H1 (cell line): ENCODE results near the gene TMEM203. TPM values are rescaled to one million over a fixed set of nuclear protein-coding genes. Genes with fewer than 3 reads are reported as not detected.
A peak's percentile ranks its signal among the peaks of the same experiment; 100 is the strongest.

Source experiments
- CTCF ChIA-PET: fragments of 300-600 bp; sonication (Branson Sonifier 250); formaldehyde crosslinking; loops from one replicate; lab custom pipeline; 2021; ENCODE audit not compliant: partially characterized antibody; lab: Charles Lee
- POLR2A ChIA-PET: fragments of 300-600 bp; sonication (Branson Sonifier 250); formaldehyde crosslinking; loops from one replicate; lab custom pipeline; 2021; ENCODE audit warnings: inconsistent platforms; ENCODE audit not compliant: partially characterized antibody; lab: Charles Lee
- DNase-seq, 2 experiments: peaks; one replicate each; pipeline versions ENCODE4 v3.0.0 to v3.0.0-alpha.2; 2010 to 2022; ENCODE audit warnings: low spot score in 2 of 2, low read depth in 1 of 2, mixed read lengths in 1 of 2
- FAIRE-seq: peaks from 2 replicates; lab custom pipeline; 2011; peaks lifted over from hg19 to GRCh38; lab: Jason Lieb, UNC
- H2AFZ ChIP-seq: 2 replicates; pipeline ENCODE4 v1.8.1; 2012; ENCODE audit warnings: low read length, inconsistent platforms
- H2AK5ac ChIP-seq: 2 replicates; pipeline ENCODE4 v1.6.1; 2013; ENCODE audit warnings: low read depth, low read length
- H2BK120ac ChIP-seq: replicated peaks from 2 replicates; pipeline ENCODE3; 2013; ENCODE audit warnings: low read depth, low read length, inconsistent platforms
- H2BK12ac ChIP-seq: 2 replicates; pipeline ENCODE4 v1.6.1; 2013; ENCODE audit warnings: low read depth, low read length
- H2BK15ac ChIP-seq: 2 replicates; pipeline ENCODE4 v1.6.1; 2013; ENCODE audit warnings: low read length
- H2BK20ac ChIP-seq: 2 replicates; pipeline ENCODE4 v1.6.1; 2013; ENCODE audit warnings: low read length
- H2BK5ac ChIP-seq: 2 replicates; pipeline ENCODE4 v1.6.1; 2013; ENCODE audit warnings: low read depth, low read length
- H3K14ac ChIP-seq: 2 replicates; pipeline ENCODE4 v1.6.1; 2013; ENCODE audit warnings: inconsistent platforms; ENCODE audit not compliant: insufficient read length
- H3K18ac ChIP-seq: 2 replicates; pipeline ENCODE4 v1.6.1; 2013; ENCODE audit warnings: low read length; ENCODE audit errors: extremely low read depth
- H3K23ac ChIP-seq: 2 replicates; pipeline ENCODE4 v1.6.1; 2013; ENCODE audit warnings: inconsistent platforms; ENCODE audit not compliant: insufficient read length
- H3K23me2 ChIP-seq: 2 replicates; pipeline ENCODE4 v1.6.1; 2013; ENCODE audit warnings: low read depth, low read length
- H3K27ac ChIP-seq: 2 replicates; pipeline ENCODE4 v1.6.1; 2011; ENCODE audit warnings: low read depth, low read length, inconsistent platforms
- H3K27me3 ChIP-seq, 4 experiments: replicated peaks in 1 of 4; 1 replicate in 1 of 4; 2 replicates in 3 of 4; pipeline versions ENCODE4 v1.6.1 to v1.8.1; 2011 to 2013; ENCODE audit warnings: low read length in 3 of 4, mild to moderate bottlenecking in 3 of 4, inconsistent platforms in 2 of 4, mixed read lengths in 2 of 4, moderate library complexity in 1 of 4; ENCODE audit not compliant: control insufficient read depth in 3 of 4, insufficient read depth in 3 of 4; ENCODE audit errors: extremely low read depth in 1 of 4
- H3K36me3 ChIP-seq, 4 experiments: 2 replicates each; pipeline versions ENCODE4 v1.6.1 to v1.8.1; 2011 to 2013; ENCODE audit warnings: mild to moderate bottlenecking in 4 of 4, low read length in 3 of 4, moderate library complexity in 2 of 4, control low read depth in 1 of 4, inconsistent platforms in 1 of 4; ENCODE audit not compliant: insufficient read depth in 4 of 4, control insufficient read depth in 2 of 4
- H3K4ac ChIP-seq: replicated peaks from 2 replicates; pipeline ENCODE3; 2013; ENCODE audit warnings: low read length, low read depth, mixed read lengths, inconsistent platforms; ENCODE audit not compliant: insufficient read length
- H3K4me1 ChIP-seq, 4 experiments: replicated peaks in 1 of 4; 1 replicate in 1 of 4; 2 replicates in 3 of 4; pipeline versions ENCODE4 v1.6.1 to v1.8.1; 2011 to 2013; ENCODE audit warnings: low read length in 3 of 4, inconsistent platforms in 2 of 4, mixed read lengths in 1 of 4; ENCODE audit not compliant: insufficient read depth in 4 of 4, control insufficient read depth in 3 of 4
- H3K4me2 ChIP-seq, 2 experiments: 2 replicates each; pipeline versions ENCODE4 v1.6.1 to v1.8.1; 2011 to 2013; ENCODE audit warnings: low read depth in 2 of 2, low read length in 2 of 2, control low read depth in 1 of 2, inconsistent platforms in 1 of 2, mild to moderate bottlenecking in 1 of 2; ENCODE audit not compliant: insufficient read depth in 1 of 2
- H3K4me3 ChIP-seq, 4 experiments: fragments of 200-600, 300-600 bp in 1 of 4; sonication (generic), shearing (Covaris generic), sonication (Bioruptor Twin) in 1 of 4; 2 replicates each; pipeline versions ENCODE4 v1.5.1 to v1.8.1; 2011 to 2016; ENCODE audit warnings: low read length in 4 of 4, low read depth in 3 of 4, control low read depth in 2 of 4, inconsistent platforms in 2 of 4, mild to moderate bottlenecking in 2 of 4, mixed read lengths in 1 of 4, moderate library complexity in 1 of 4; ENCODE audit not compliant: insufficient read depth in 2 of 4; ENCODE audit errors: extremely low read depth in 1 of 4
- H3K56ac ChIP-seq: replicated peaks from 2 replicates; pipeline ENCODE3; 2013; ENCODE audit warnings: low read depth, mild to moderate bottlenecking, mixed read lengths, low read length, inconsistent platforms; ENCODE audit not compliant: insufficient read length
- H3K79me1 ChIP-seq: 2 replicates; pipeline ENCODE4 v1.6.1; 2013; ENCODE audit warnings: low read depth, low read length, control low read depth
- H3K79me2 ChIP-seq, 2 experiments: 2 replicates each; pipeline versions ENCODE4 v1.6.1 to v1.8.1; 2012 to 2013; ENCODE audit warnings: low read length in 2 of 2, mild to moderate bottlenecking in 2 of 2, inconsistent platforms in 1 of 2; ENCODE audit not compliant: insufficient read depth in 2 of 2, control insufficient read depth in 1 of 2
- H3K9ac ChIP-seq, 4 experiments: replicated peaks in 1 of 4; 1 replicate in 1 of 4; 2 replicates in 3 of 4; pipeline versions ENCODE4 v1.6.1 to v1.8.1; 2011 to 2013; ENCODE audit warnings: low read depth in 3 of 4, low read length in 3 of 4, control low read depth in 2 of 4, mild to moderate bottlenecking in 2 of 4, moderate library complexity in 2 of 4, inconsistent platforms in 1 of 4; ENCODE audit errors: extremely low read depth in 1 of 4
- H3K9me3 ChIP-seq, 2 experiments: 2 replicates each; pipeline versions ENCODE4 v1.6.1 to v1.8.1; 2012 to 2013; ENCODE audit warnings: mild to moderate bottlenecking in 2 of 2, moderate library complexity in 2 of 2, control low read depth in 1 of 2, inconsistent platforms in 1 of 2, low read depth in 1 of 2, low read length in 1 of 2, mixed read lengths in 1 of 2; ENCODE audit not compliant: insufficient read depth in 2 of 2
- H4K20me1 ChIP-seq, 2 experiments: replicated peaks in 1 of 2; 2 replicates each; pipeline versions ENCODE3 to v1.8.1; 2011 to 2013; ENCODE audit warnings: inconsistent platforms in 2 of 2, low read length in 2 of 2, mild to moderate bottlenecking in 1 of 2; ENCODE audit not compliant: insufficient read depth in 2 of 2, control insufficient read depth in 1 of 2
- H4K5ac ChIP-seq: 2 replicates; pipeline ENCODE4 v1.6.1; 2013; ENCODE audit warnings: low read length, low read depth, mixed read lengths, inconsistent platforms; ENCODE audit not compliant: insufficient read length
- H4K8ac ChIP-seq: 2 replicates; pipeline ENCODE4 v1.8.0; 2013; ENCODE audit warnings: mild to moderate bottlenecking, moderate library complexity, low read length, inconsistent platforms; ENCODE audit not compliant: insufficient read depth; ENCODE audit errors: extremely low read depth
- H4K91ac ChIP-seq: replicated peaks from 2 replicates; pipeline ENCODE3; 2013; ENCODE audit warnings: low read length, mixed read lengths, inconsistent platforms; ENCODE audit not compliant: insufficient read length
- BRCA1 ChIP-seq: IDR thresholded peaks from 2 replicates; pipeline ENCODE4 v1.6.1; 2012; ENCODE audit warnings: low read depth, low read length, improper control_type of control experiment
- CHD2 ChIP-seq: IDR thresholded peaks from 2 replicates; pipeline ENCODE4 v1.6.1; 2012; ENCODE audit warnings: low read length, improper control_type of control experiment
- KDM4A ChIP-seq: IDR thresholded peaks from one replicate; pipeline ENCODE4 v1.7.1; 2012; ENCODE audit warnings: low read depth, mild to moderate bottlenecking, moderate library complexity, low read length, inconsistent platforms; ENCODE audit not compliant: severe bottlenecking
- PHF8 ChIP-seq: fragments of 200-600 bp; sonication (generic); conservative IDR thresholded peaks from 2 replicates; pipeline ENCODE4 v1.7.1; 2012; ENCODE audit warnings: low read depth, mild to moderate bottlenecking, inconsistent platforms, low read length, moderate library complexity
- TBP ChIP-seq: IDR thresholded peaks from 2 replicates; pipeline ENCODE4 v1.6.1; 2011; ENCODE audit warnings: low read depth, low read length, improper control_type of control experiment
- USF2 ChIP-seq: IDR thresholded peaks from 2 replicates; pipeline ENCODE4 v1.6.1; 2011; ENCODE audit warnings: low read length, improper control_type of control experiment
- WGBS, 2 experiments: shearing (Covaris generic) in 1 of 2; methylation state at CpG; one replicate each; pipeline versions ENCODE4 v1.1.6 to v1.1.7; 2013 to 2015; ENCODE audit warnings: low lambda C conversion rate in 2 of 2, mixed read lengths in 2 of 2, inconsistent platforms in 1 of 2, low coverage in 1 of 2, missing lambda C conversion rate in 1 of 2; ENCODE audit not compliant: insufficient replicate concordance in 2 of 2, insufficient coverage in 1 of 2, insufficient read length in 1 of 2; ENCODE audit errors: extremely low coverage in 1 of 2, missing lambda C conversion rate in 1 of 2; 5-methylcytosine and 5-hydroxymethylcytosine counted together
- polyA plus RNA-seq, 7 experiments: library from polyadenylated mRNA; depleted of rRNA in 3 of 7; stranded (reverse) in 5 of 7; unstranded in 2 of 7; fragments of >200 nt in 5 of 7; fragments of 200-250 nt in 2 of 7; gene quantifications; 1 replicate in 5 of 7; 2 replicates in 1 of 7; 4 replicates in 1 of 7; pipeline versions ENCODE4 v1.2.1 to v1.2.3, GENCODE V29; 2011 to 2013; ENCODE audit warnings: missing spikeins in 2 of 7, mixed read lengths in 2 of 7
- total RNA-seq: library from RNA; stranded (reverse); fragmentation: NEBNext Ultra II Directional; extraction: Animal tissue kit (Norgen Biotek cat#: 25700); gene quantifications from 2 replicates; pipeline ENCODE4 v1.2.1, GENCODE V29; 2021
- TF ChIP-seq, protein P1 (sequence below): IDR thresholded peaks from 2 replicates; pipeline ENCODE4 v1.6.1; 2011; ENCODE audit warnings: low read depth, mild to moderate bottlenecking, low read length; ENCODE audit not compliant: insufficient read depth

Gene TMEM203
- total and polyA plus RNA-seq, 2 of the 8 experiments (the other 6 are each of a cell fraction or from before 2014, with no cell fraction given) = 44.1 to 57.1 TPM

GRCh38 chr9:137223078-137223970 lies 17.9 kb upstream of the TMEM203 start:
- Histone ChIP-seq H4K91ac (no peak overlapping the region), H3K79me2 (no peaks in the 10 kb centered on the region), H3K4me2 (peak overlapping the region; percentile 77 to 95), H3K9me3 (no peaks in the 10 kb centered on the region), H2BK5ac (peak overlapping the region; percentile 49; the same call in 1 of the 2 replicates), H2BK20ac (no peak overlapping the region), H3K23me2 (peaks cover 18% of the 10 kb centered on the region; the same call in 1 of the 2 replicates), H2BK15ac (0 out of 2 replicates have a peak overlapping the region, but pooled peaks have one; percentile 61), H4K8ac (peak overlapping the region; percentile 82), H3K4me3 (peak overlapping the region; percentile 67 to 92 (median 79)), H3K4me1 (peaks cover 0 to 20% (median 10%) of the 10 kb centered on the region in 4 experiments; a peak in 5 of 7 replicates), H3K79me1 (no peaks in the 10 kb centered on the region), H2AK5ac (peak overlapping the region; percentile 26; the same call in 1 of the 2 replicates), H3K4ac (no peak overlapping the region), H3K14ac (no peak overlapping the region), H2AFZ (no peak overlapping the region), H3K27ac (no peak overlapping the region), H3K23ac (no peak overlapping the region), H2BK12ac (no peak overlapping the region), H4K20me1 (peaks cover 0 to 4% of the 10 kb centered on the region in 2 experiments), H4K5ac (peak overlapping the region; percentile 88), H3K27me3 (no peaks in the 10 kb centered on the region; a peak in 2 of 7 replicates), H3K56ac (peak overlapping the region; percentile 92), H3K9ac (peak overlapping the region in 3 of 4 experiments; percentile 55 to 82 (median 58); a peak in 5 of 7 replicates), H3K36me3 (no peaks in the 10 kb centered on the region; a peak in 1 of 8 replicates), H3K18ac (peak overlapping the region; percentile 83; the same call in 1 of the 2 replicates), H2BK120ac (no peak overlapping the region)
- CTCF ChIA-PET = interaction anchor here (0.6 to 20.2 kb wide), 17 partner anchors 10 to 1404 kb away, joined by 3 to 204 read pairs (median 4); partner anchors contain the start of genes ANAPC2, SSNA1, TPRN and TUBB4B
- 2% methylated on average over 36 of the region's 63 CpGs; no CpG with 5 or more reads in 1 of the 2 experiments for WGBS, 2 experiments
- peak; percentile 96 to 99 for DNase-seq
- POLR2A ChIA-PET = interaction anchor here (0.6 to 69.9 kb wide), 15 partner anchors 9 to 110 kb away, joined by 3 to 1462 read pairs (median 3); partner anchors contain the start of genes ANAPC2, NDOR1, NELFB and SSNA1
- FAIRE-seq = peak; percentile 36
- TF ChIP-seq PHF8 (peak; percentile 44; the same call in 1 of the 2 replicates), TBP (no peak), BRCA1 (no peak), KDM4A (peak; percentile 71), USF2 (no peak), CHD2 (0 out of 2 replicates have a peak, but pooled peaks have one; percentile 13)
- TF ChIP-seq, protein P1, sequence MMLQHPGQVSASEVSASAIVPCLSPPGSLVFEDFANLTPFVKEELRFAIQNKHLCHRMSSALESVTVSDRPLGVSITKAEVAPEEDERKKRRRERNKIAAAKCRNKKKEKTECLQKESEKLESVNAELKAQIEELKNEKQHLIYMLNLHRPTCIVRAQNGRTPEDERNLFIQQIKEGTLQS = no peak
